ENCODE measurements around the gene PPP1R15A. TPM values are rescaled to one million over a fixed set of nuclear protein-coding genes. Genes with fewer than 3 reads are reported as not detected.
"Not testable (repeated sequence)": the region's sequence is repeated elsewhere in the genome, so short reads cannot be mapped to it uniquely, and the experiment has no call there.

PPP1R15A gene
- polyA plus RNA-seq, 1 experiment = 43.0 TPM

DNA sequence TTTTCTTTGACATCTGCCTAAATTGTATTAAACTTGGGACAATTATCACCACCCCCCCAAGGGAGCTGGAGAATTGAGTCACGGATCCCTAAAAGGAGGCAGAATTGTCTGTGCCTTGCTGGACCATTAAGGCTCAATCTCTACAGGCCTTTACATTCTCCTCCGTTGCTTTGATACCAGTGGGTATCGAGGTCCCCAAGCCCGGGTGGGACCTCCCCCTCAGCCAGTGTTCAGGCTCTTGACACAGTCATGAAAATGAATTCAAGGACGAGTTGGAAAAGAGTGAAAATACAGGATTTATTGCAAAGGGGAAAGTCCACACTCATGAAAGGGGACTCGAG, 5.6 kb downstream of the PPP1R15A start:
- CTCF ChIA-PET = no interaction called here
- H3K4me3 ChIP-seq (ENCODE audit: low read depth, low read length) = no peak overlapping the region
- TF ChIP-seq, protein P1, sequence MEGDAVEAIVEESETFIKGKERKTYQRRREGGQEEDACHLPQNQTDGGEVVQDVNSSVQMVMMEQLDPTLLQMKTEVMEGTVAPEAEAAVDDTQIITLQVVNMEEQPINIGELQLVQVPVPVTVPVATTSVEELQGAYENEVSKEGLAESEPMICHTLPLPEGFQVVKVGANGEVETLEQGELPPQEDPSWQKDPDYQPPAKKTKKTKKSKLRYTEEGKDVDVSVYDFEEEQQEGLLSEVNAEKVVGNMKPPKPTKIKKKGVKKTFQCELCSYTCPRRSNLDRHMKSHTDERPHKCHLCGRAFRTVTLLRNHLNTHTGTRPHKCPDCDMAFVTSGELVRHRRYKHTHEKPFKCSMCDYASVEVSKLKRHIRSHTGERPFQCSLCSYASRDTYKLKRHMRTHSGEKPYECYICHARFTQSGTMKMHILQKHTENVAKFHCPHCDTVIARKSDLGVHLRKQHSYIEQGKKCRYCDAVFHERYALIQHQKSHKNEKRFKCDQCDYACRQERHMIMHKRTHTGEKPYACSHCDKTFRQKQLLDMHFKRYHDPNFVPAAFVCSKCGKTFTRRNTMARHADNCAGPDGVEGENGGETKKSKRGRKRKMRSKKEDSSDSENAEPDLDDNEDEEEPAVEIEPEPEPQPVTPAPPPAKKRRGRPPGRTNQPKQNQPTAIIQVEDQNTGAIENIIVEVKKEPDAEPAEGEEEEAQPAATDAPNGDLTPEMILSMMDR (IDR thresholded peaks at IDR 0.05; ENCODE audit: insufficient read depth, low read depth, low read length) = no peak
- no peaks in the 10 kb centered on the region for H3K27me3 ChIP-seq (ENCODE audit: control insufficient read depth, insufficient read depth, low read length)
- peaks cover 28% of the 10 kb centered on the region for H3K36me3 ChIP-seq (ENCODE audit: control insufficient read depth, insufficient read depth, low read length)
- POLR2A ChIA-PET = interaction anchor here (0.6 kb wide), 1 partner anchor 119 kb away, joined by 6 read pairs; no protein-coding TSS in a partner anchor
- no peak for DNase-seq (ENCODE audit: low read depth)

DNA sequence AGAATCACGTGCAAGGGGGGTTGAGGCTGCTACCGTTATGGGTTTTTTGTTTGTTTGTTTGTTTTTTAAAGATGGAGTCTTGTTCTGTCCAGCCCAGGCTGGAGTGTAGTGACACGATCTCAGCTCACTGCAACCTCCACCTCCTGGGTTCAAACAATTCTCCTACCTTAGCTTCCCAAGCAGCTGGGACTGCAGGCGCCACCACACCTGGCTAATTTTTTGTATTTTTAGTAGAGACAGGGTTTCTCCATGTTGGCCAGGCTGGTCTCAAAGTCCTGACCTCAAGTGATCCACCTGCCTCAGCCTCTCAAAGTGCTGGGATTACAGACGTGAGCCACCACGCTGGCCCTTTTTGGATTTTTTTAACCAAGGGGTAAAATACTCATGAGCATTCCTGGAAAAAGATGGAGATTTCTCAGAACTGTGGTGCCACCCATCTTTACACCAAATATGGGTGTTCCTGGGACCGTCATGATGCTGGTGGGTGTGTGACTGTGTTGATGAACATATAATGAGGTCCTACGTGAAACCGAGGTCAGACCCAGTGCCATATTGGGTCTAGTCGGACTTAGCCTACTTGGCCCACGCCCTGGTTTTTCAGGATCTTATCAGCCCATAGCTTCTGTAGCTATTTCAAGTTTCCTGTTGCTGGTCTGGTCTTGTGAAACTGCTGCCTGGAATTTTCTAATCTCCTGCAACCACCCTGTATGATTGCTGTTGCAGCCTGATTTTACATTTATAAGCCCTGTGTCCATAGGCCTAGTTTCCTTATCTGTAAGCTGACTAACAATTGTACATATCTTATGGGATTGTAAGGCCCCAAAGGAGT, 6.2 kb downstream of the PPP1R15A start:
- ChIA-PET POLR2A (interaction anchor here (0.8 kb wide), 1 partner anchor 23 kb away, joined by 5 read pairs; no protein-coding TSS in a partner anchor), CTCF (no interaction called here)
- no peak overlapping the region for H3K4me3 ChIP-seq (ENCODE audit: low read depth, low read length)
- TF ChIP-seq, protein P1 (IDR thresholded peaks at IDR 0.05; ENCODE audit: insufficient read depth, low read depth, low read length) = no peak
- H3K36me3 ChIP-seq (ENCODE audit: control insufficient read depth, insufficient read depth, low read length) = peaks cover 26% of the 10 kb centered on the region
- no peak for DNase-seq (ENCODE audit: low read depth)
- H3K27me3 ChIP-seq (ENCODE audit: control insufficient read depth, insufficient read depth, low read length) = no peaks in the 10 kb centered on the region

DNA sequence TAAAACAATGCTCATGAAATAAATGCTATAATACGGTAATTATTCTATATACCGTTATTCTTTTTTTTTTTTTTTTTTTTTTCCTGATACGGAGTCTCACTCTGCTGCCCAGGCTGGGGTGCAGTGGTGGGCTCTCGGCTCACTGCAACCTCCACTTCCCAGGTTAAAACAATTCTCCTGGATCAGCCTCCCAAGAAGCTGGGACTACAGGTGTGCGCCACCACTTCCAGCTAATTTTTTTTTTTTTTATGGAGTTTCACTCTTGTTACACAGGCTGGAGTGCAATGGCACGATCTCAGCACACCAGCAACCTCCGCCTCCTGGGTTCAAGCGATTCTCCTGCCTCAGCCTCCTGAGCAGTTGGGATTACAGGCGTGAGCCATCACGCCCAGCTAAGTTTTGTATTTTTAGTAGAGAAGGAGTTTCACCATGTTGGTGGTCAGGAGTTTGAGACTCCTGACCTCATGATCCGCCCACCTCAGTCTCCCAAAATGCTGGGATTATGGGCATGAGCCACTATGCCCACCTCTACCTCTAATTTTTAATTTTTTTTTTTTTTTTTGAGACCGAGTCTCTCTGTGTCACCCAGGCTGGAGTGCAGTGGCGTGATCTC, 6.9 kb downstream of the PPP1R15A start:
- ChIA-PET CTCF (no interaction called here), POLR2A (interaction anchor here (0.8 kb wide), 1 partner anchor 22 kb away, joined by 5 read pairs; no protein-coding TSS in a partner anchor)
- TF ChIP-seq, protein P1 (IDR thresholded peaks at IDR 0.05; ENCODE audit: insufficient read depth, low read depth, low read length) = no peak
- no peak overlapping the region for H3K4me3 ChIP-seq (ENCODE audit: low read depth, low read length)
- peaks cover 20% of the 10 kb centered on the region for H3K36me3 ChIP-seq (ENCODE audit: control insufficient read depth, insufficient read depth, low read length)
- no peaks in the 10 kb centered on the region for H3K27me3 ChIP-seq (ENCODE audit: control insufficient read depth, insufficient read depth, low read length)
- no peak for DNase-seq (ENCODE audit: low read depth)

DNA sequence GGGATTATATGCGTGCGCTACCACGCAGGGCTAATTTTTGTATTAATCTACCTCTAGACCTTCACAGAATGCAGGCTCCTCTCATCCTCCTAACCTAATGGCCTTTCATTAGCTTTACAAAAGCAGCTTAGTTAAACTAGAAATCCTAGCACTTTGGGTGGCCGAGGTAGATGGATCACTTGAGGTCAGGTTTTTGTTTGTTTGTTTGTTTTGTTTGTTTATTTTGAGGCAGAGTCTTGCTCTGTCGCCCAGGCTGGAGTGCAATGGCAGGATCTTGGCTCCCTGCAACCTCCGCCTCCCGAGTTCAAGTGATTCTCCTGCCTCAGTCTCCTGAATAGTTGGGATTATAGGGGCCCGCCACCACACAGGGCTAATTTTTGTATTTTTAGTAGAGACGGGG, 7.5 kb downstream of the PPP1R15A start:
- ChIA-PET POLR2A (interaction anchor here (0.8 kb wide), 1 partner anchor 21 kb away, joined by 5 read pairs; no protein-coding TSS in a partner anchor), CTCF (interaction anchor here (1.2 kb wide), 1 partner anchor 17 kb away, joined by 3 read pairs; no protein-coding TSS in a partner anchor)
- H3K4me3 ChIP-seq (ENCODE audit: low read depth, low read length); H3K27me3 ChIP-seq (ENCODE audit: control insufficient read depth, insufficient read depth, low read length); DNase-seq (ENCODE audit: low read depth): not testable (repeated sequence)
- H3K36me3 ChIP-seq (ENCODE audit: control insufficient read depth, insufficient read depth, low read length) = peaks cover 15% of the 10 kb centered on the region

DNA sequence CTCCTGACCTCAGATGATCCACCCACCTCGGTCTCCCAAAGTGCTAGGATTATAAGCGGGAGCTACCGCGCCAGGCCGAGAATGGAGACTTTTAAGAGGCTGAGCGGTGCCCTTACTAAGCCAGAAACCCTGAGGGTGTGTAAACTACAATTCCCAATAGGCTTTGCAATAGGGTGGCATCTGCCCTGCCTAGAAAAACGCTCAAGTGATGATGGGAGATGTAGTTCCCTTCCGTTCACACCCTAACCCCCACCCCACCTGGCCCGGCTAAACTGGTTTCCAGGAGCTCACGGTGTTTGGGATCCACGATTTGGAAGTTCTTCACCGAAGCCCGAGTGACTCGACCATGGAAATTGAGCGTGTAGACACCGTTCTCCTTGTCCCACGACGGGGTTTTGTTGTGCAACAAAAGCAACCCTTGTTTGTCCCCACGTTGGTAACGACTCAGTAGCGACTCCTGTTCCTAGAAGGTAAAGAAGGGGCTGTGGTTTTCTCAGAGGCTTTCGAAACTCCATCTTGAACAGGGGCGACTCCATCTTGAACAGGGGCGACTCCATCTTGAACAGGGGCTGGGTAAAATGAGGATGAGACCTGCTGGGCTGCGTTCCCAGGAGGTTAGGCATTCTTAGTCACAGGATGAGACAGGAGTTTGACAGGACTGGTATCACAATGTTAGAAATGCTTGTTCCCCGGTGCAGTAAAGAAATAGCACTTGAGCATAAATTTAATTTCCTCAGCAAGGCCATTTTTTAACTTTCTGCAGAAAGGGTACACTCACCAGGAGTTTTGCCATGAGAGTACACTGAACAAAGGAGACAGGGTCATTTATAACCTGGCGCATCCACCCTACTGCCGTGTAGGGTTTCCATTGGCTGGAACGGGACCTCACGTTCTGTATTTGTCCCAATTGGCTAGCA, 9.8 kb downstream of the PPP1R15A start:
- Histone ChIP-seq H3K36me3 (ENCODE audit: control insufficient read depth, insufficient read depth, low read length) (peaks cover 4% of the 10 kb centered on the region), H3K4me3 (ENCODE audit: low read depth, low read length) (no peak overlapping the region), H3K27me3 (ENCODE audit: control insufficient read depth, insufficient read depth, low read length) (no peaks in the 10 kb centered on the region)
- TF ChIP-seq, protein P1 (IDR thresholded peaks at IDR 0.05; ENCODE audit: insufficient read depth, low read depth, low read length) = no peak
- no peak for DNase-seq (ENCODE audit: low read depth)
- POLR2A ChIA-PET = no interaction called here
- CTCF ChIA-PET = no interaction called here

Measured in BJ (cell line).